Activated T-cell treated with anti-CD3 and anti-CD28 coated beads for 48 hours (primary cell): Measurements from ENCODE around the gene FANCG.

ENCODE experiments used
- DNase-seq: peaks from one replicate; pipeline ENCODE4 v3.0.0-alpha.2; 2020; ENCODE audit warnings: low read depth

The FANCG gene

DNA sequence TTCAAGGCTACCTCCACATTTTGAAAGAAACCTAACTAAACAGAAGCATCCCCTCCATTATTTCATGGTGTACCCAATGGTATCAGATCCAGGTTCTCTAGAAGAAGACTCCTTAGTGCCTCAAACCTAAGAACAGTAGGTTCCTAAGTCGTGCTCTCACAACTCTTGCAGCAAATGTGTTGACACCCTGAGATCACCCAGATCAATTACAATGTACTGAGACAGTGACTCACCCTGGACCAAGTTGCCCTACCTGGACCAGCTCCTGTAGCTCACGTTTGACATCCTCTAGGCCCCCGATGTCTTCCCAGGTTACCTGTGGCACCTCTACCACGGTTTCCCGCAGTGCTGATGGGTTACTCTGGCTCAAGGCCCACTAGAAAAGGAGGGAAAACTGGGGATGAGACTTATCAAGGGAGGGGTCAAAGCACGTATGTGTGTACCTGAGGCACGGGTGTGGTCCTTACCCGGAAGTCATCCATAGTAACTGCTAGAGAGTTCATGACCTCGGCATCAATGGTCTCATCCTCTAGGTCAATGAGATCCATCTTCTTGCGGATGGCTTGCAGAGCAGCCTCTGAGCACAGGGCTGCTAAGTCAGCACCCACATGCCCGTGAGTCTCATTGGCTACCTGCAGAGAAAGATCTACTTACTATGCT, 19.1 kb downstream of the FANCG start:
- DNase-seq = no peak

DNA sequence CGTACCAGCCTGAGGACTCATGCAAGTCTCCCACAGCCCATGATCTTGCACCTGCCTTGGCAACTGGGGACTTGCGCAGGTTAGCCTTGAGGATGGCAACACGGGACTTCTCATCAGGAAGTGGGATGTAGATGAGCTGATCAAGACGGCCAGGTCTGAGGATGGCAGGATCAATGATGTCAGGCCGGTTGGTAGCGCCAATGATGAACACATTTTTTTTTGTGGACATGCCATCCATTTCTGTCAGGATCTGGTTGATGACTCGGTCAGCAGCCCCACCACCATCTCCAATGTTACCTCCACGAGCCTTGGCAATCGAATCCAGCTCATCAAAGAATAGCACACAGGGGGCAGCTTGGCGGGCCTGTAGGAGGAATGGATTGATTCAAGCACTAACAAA, 20.3 kb downstream of the FANCG start:
- no peak for DNase-seq

DNA sequence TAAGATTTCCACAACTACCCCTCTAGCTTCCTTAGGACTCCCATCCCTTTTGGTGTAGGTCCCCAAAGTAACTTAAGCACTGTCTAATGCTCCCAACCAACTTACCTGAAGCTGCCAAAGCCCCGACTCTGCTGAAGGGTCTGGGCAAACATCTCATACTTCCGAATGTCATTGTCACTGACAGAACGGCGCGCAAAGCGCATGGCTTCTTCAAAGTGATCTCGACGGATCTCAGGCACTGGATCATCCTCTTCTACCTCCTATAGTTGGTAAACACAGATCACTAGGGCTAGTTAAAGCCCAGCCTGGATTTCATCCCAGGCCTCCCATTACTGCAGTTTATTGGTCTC, 22.5 kb downstream of the FANCG start:
- no peak for DNase-seq

DNA sequence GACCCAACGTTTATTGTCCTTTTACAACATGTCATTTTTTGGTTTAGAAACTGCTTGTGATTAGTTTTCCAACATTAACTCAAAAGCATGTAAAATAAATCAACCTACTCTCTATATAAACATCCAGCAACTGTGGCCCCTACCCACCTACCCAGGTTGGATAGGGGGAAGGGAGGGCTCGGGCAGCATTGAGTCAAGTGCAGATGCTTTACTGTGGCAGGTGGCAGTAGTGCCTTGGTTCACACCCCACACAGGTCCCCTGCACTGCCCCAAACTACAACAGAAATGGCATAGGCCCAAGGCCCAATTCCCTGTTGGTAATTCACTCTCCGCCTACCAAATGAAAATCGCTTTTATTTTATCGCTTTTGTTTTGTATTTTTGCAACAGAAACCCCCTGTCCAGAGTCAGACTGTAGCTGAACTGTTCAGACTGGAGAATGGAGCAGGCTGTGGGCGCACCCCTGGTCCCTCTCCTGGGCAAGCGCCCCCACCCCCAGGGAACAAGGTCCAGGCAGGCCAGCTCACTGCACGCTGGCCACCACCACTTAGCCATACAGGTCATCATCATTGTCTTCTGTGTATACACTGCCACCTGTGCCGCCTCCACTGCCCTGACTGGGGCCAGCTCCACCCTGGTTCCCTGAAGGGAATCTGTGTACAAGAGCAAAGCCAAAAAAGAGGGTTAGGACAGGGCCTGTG, 23.0 kb downstream of the FANCG start:
- DNase-seq = no peak

DNA sequence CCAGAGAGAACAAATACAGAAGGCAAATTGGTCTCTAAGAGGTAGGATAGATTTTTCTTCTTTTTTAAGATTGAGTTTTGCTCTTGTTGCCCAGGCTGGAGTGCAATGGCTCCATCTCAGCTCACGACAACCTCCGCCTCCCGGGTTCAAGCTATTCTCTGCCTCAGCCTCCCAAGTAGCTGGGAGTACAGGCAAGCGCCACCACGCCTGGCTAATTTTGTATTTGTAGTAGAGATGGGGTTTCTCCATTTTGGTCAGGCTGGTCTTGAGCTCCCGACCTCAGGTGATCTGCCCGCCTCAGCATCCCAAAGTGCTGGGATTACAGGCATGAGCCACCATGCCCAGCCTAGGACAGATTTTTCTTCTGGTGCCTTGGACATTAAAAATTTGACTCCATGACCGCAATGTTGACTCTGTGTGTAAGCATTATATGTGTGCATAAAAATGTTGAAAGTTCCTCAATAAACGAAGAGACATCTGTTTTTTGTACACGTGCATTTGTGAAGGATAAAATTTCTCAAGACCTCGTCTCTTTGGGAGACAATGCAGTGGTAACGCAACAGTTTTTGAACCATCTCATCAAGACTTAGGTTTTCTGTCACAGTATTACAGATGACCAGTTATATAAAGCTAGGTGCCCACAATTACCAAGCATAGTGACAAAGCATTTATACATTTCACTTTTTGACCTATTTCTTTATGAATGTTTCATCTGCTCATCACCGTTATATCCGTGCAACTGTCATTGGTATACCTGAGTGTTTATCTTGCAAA, 24.7 kb downstream of the FANCG start:
- no peak for DNase-seq

DNA sequence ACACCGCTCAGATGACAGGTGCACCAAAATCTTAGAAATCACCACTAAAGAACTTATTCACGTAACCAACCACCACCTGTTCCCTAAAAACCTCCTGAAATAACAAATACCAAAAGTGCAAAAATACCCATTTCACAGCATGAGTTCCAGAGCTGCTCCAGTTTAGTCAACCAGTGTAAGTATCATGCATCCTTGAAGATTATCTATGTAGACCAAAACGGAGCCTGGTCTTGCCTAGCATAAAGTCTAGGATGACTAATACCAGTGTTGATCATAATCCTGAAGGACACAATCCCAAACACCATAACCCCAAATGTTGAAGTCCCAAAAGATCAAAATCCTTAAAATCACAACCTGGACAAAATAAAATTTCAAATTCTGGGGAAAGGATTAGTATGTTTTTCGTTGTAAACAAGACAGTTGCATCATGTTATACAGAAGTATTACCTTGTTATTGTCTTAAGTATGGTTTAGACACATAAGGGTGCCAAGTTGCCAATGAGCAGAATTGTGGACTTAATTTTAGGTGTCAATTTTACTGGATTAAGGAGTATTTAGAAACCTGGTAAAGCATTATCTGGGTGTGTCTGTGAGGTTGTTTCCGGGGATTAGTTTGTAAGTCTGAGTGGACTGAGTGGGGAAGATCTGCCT, 25.4 kb downstream of the FANCG start:
- DNase-seq = no peak

DNA sequence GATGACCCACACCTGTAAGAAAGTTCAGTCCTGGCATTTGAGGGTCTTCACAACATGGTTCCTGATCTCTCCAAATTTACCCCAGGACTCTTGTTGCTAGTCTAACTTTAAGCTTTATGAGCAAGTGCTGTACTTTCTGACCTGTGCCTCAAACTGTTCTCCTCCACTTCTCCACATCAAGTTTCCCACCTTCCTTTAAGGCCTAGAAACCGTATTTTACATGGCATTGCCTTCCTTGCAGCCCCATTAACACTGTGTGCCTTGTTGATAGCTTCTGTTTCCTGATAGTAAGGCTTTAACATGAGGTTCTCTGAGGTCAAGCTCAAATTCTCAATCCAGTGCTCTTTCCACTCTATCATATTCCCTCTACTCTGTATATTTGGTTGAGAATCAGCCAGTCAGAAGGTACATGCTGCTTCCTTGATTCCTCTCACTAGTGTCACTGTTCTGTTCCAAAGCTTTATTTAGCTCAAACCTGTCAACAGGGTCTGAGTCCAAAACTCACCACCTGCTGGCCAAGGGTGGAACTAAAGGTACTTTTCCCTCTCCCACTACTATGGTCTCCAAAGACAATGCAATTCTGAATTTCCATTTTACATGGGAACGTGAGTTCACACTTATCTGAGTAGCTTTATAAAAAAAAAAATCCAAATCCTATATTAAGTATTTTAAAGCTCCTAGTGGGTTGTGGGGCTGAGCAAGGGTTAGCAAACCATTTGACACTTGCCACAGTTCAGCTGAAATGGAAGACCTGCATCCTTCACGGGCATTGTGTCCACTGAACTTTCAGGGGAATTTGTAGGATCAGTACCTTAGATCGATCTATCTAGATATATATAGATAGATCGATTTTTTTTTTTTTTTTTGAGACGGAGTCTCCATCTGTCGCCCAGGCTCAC, 28.4 kb downstream of the FANCG start:
- peak; percentile 37 for DNase-seq

DNA sequence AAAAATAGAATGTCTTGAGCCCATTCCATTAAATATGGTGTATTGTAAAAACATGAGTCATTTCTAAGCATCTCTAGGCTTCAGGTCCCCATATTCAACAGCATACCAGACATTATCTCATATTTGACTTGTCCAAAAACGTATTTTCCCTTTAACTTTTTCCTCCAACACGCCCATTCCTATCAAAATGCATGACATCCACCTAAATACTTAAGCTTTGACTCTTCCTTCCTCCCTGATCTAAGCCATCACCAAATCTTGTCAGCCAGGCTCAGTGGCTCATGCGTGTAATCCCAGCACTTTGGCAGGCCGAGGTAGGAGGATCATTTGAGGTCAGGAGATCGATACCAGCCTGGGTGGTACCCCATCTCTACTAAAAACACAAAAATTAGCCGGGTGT, 31.2 kb downstream of the FANCG start:
- no peak for DNase-seq

DNA sequence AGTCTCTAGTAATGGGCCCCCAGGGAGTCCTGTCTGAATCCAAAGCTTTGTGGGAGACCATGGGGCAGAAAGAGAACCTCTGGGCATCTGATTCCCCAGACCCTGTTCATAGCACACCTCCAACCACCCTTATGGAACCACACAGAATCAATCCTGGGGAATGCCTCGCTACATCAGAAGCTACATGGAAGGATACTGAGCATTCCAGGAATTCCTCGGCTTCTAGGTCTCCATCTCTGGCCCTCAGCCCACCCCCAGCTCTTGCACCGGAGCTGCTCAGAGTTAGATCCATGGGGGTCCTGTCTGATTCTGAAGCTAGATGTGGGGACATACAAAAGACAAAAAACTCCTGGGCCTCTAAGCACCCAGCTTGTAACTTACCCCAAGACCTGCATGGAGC, 35.7 kb downstream of the FANCG start:
- DNase-seq = no peak

DNA sequence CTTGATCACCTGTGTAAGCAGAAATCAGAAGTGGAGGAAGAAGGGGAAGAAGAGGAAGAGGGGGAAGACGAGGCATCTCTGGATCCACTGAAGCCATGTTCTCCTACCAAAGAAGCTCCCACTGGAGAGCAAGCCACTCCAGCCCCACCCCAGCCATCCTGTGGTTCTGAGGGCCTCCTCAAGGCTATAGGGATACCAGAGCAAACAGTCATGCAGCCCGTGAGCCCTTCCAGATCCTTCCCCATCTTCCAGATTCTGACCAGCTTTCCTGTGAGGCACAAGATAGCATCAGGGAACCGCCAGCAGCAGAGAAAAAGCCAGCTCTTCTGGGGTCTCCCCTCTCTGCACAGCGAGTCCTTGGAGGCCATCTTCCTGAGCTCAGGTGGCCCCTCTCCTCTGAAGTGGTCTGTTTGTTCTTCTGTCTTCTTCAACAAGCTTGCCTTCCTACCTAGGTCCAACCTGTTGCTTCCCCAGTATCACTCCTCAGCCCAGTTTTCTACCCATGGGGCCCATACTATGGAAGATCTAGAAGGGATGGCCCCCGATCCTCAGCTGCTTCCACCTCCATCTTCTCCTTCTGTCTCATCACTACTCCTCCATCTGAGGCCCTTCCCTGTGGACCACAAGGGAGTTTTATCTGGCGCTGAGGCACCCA, 36.7 kb downstream of the FANCG start:
- DNase-seq = no peak

DNA sequence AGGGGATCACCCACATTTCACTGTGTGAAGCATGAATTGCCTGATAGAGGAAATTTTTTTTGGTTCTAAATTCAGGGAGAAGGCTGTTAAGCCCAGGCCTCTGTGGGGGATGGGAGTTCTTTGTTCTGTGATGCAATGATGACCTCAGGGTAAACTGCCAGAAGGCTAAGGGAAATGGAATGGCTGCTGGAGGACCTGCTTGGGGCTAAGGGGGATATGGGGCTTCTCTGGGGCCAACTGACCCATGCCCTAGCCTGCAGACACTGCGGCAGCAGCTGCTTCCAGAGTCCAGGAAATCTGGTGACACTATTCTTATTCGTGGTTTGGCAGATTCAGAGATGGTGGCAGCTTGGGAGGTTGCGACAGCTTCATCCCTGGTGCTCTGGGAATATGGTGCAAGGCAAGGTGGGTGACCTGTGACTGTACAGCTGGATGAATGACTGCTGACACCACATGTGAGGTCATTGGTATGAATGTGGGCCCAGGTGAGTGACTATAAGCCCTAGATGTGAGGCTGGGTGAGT, 37.6 kb downstream of the FANCG start:
- DNase-seq = no peak

DNA sequence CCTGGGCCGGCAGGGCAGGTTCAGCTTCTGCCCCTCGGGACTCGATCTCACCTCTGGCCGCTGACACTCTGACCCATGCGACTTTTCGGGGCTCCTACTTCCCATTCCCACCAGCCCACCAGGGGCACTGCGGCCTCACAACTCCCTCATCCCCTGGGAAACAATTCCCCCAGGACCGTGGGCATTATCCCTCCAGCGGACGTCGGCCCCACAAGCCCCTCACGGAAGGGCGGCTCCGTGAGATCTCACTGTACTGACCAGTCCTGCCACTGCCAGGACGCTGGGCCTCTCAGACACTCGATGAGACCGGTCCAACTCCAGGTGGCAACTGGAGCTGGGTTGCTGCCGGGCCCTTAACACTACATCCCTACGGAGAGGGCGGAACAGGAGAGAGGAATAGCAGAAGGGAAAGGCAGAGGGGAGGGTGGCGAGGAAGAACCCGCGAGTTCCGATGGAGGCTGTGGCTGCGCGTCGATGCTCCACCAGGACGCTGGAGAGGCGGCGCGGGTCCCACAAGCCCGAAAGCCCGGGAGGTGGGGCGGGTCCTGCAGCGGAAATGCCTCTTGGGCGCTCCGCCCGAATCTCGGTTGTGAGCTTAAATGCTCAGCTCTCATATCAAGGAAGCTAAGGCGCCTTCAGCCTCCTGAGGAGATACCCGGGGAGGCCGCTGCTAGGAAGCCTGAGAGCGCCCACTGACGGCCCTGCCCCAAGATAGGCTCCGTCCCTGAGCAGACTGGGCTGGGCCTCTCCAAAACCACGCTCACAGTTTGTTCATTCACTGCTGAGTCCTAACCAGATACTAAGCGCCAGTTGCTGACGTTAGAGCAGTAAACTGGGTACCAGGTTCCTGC, 43.7 kb downstream of the FANCG start:
- DNase-seq = peak; percentile 40

DNA sequence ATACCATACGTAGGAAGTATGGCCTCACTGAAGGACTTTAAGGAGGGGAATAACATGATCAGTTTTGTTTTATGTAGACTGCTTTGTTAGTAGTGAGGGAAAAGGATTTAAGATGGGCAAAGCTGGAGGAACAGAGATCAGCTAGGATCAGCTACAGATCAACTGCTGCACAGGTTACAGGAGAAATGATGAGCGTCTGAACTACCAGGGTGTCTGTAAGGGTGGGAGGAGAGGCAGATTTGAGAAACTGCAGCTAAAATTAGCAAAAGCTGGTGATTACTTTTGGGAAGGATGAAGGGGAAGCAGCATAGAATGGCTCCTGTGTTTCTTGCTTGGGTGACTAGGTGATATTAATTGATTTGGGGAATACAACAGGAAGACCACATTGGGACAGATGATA, 46.6 kb downstream of the FANCG start:
- DNase-seq = no peak

DNA sequence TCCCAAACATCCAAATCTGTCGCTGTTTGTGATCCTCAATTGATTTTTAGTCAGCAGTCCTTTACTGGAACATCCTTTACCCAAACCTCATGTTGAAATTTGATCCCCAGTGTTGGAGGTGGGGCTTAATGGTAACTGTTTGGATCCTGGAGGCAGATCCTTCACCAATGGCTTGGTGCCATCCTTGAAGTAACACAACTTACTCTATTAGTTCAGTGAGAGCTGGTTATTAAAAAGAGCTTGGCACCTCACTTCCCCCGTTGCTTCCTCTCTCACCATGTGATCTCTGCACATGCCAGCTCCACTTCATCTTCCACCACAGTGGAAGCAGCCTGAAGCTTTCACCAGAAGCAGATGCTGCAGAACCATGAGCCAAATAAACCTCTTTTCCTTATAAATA, 49.9 kb downstream of the FANCG start:
- DNase-seq = no peak

DNA sequence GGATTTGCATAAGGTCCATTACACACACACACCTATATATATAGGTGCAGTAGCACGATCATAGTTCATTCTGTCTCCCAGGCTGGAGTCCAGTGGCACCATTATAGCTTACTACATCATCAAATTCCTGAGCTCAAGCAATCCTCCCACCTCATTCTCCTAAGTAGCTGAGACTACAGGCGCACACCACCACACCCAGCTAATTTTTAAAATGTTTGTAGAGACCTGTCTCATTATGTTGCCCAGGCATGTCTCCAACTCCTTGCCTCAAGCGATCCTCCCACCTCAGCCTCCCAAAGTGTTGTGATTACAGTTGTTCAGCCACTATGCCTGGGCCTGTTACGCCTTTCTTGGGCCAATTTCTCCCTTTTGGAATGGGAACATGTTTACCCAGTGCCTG, 50.5 kb downstream of the FANCG start:
- DNase-seq = no peak

DNA sequence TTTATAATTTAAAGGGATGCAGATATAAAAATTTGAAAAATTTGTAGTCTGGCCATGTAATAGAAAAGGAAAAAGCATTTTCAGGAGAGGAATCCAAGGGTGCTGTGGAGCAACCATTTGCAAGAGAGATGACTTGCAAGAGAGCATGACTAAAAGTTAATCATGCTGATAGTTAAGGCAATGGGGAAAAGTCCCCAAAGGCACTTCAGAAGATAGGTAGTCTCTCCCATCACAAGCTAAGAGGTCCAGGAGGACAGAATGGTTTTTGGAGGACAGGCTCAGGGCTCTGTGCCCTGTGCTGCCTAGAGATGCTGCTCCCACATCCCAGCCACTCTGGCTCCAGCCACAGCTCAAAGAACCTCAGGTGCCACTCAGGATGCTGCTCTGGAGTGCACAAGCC, 51.4 kb downstream of the FANCG start:
- DNase-seq = no peak

DNA sequence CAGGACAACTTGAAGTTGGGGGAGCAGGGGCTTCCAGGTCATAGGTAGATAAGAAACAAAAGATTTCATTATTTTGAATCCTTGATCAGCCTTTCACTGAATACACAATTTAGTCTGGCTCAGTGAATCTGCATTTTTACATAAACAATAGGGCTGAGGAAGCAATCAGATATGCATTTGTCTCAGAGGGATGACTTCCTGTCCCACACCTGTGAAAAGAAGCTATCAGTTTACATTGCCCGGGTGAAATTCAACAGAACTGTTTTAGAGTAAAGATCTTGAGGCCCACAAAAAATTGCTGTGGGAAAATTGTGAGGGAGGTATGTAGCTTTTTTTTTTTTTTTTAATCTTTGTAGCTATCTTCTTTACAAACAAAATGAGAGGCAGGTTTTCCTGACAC, 51.9 kb downstream of the FANCG start:
- DNase-seq = no peak

DNA sequence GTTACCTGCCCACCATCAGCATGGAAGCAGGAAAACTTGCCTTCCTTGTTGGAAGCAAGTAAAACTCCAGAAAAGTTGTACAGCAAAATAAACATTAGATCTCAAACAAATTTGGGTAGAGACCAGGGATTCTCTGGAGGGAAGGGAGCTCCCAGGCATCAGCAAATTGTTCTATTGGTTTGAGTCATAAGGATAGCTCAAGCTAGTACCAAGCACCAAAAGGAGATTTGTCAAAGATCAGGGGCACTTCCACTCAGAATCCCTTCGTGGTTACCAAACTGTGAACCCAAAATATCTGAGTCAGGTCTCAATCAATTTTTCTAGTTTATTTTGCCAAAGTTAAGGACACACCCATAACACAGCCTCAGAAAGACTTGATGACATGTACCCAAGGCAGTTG, 52.4 kb downstream of the FANCG start:
- no peak for DNase-seq

DNA sequence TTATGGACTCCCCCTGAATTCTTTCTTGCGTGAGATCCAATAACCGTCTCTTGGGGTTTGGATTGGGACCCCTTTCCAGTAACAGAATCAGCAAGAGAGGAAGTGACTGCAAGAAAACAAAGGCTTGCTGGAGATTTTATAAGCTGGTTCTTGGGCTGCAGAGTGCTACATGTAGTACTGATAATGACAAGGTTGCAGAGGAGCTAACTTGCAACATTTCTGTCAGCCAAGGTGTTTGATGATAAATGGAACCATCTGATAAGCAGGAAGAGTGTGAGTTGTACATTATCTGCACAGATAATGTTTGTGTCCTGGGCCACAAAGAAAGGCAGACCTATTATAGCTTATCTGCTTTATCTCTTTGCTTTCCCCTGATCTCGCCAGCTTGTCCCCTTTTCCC, 53.1 kb downstream of the FANCG start:
- DNase-seq = no peak
